A549 (cell line): ENCODE data around the gene PLEKHF1. TPM values are rescaled to one million over a fixed set of nuclear protein-coding genes. Genes with fewer than 3 reads are reported as not detected.

Source experiments
- ATAC-seq, 2 experiments: fragments of 200-7000 bp in 1 of 2; fragments of >200 bp in 1 of 2; cut with Nextera tagmentation in 1 of 2; cut with Tn5 transposase in 1 of 2; 3 replicates each; pipeline versions ENCODE4 v1.8.0 to v1.9.1; 2018 to 2020; ENCODE audit warnings: mild to moderate bottlenecking in 1 of 2, moderate library complexity in 1 of 2
- CTCF ChIA-PET: fragments of 300-600 bp; sonication (Branson Sonifier 250); formaldehyde crosslinking; extraction: SDS; loops from one replicate; lab custom pipeline; 2021; ENCODE audit warnings: antibody characterized with exemption, inconsistent platforms; lab: Yijun Ruan, JAX
- POLR2A ChIA-PET: fragments of 350-600 bp; formaldehyde crosslinking; extraction: SDS; loops from one replicate; lab custom pipeline; 2021; ENCODE audit warnings: antibody characterized with exemption, inconsistent platforms; lab: Yijun Ruan, JAX
- DNase-seq, 2 experiments: peaks; one replicate each; pipeline versions ENCODE4 v3.0.0 to v3.0.0-alpha.2; 2011 to 2016; ENCODE audit warnings: low read depth in 1 of 2, low spot score in 1 of 2
- FAIRE-seq: peaks from 2 replicates; lab custom pipeline; 2011; peaks lifted over from hg19 to GRCh38; lab: Jason Lieb, UNC
- H3K27ac ChIP-seq, 2 experiments: fragments of >200 bp; sonication (Bioruptor Twin); formaldehyde crosslinking; 3 replicates each; pipeline ENCODE4 v1.5.1; 2016 to 2017
- H3K4me1 ChIP-seq: fragments of >200 bp; sonication (Bioruptor Twin); formaldehyde crosslinking; 3 replicates; pipeline ENCODE4 v1.6.1; 2016
- H3K4me2 ChIP-seq: fragments of >200 bp; sonication (Bioruptor Twin); formaldehyde crosslinking; 3 replicates; pipeline ENCODE4 v1.6.1; 2016
- H3K4me3 ChIP-seq: fragments of >200 bp; sonication (Bioruptor Twin); formaldehyde crosslinking; 3 replicates; pipeline ENCODE4 v1.5.1; 2016
- H3K9me3 ChIP-seq: fragments of >200 bp; sonication (Bioruptor Twin); formaldehyde crosslinking; 3 replicates; pipeline ENCODE4 v1.6.1; 2016
- CBX2 ChIP-seq: fragments of 200-600 bp; sonication (generic); IDR thresholded peaks from 2 replicates; pipeline ENCODE4 v1.6.1; 2016; ENCODE audit warnings: low read depth, mild to moderate bottlenecking, borderline replicate concordance
- CBX8 ChIP-seq: fragments of 200-600 bp; sonication (generic); IDR thresholded peaks from 2 replicates; pipeline ENCODE4 v1.6.1; 2016
- CEBPB ChIP-seq, 2 experiments: fragments of >200 bp in 1 of 2; sonication (Bioruptor Twin) in 1 of 2; formaldehyde crosslinking in 1 of 2; IDR thresholded peaks; 2 replicates each; pipeline ENCODE4 v1.6.1; 2012 to 2016
- CHD2 ChIP-seq: fragments of 150-350 bp; IDR thresholded peaks from 2 replicates; pipeline ENCODE4 v1.6.1; 2014; ENCODE audit warnings: low read length; ENCODE audit not compliant: partially characterized antibody
- ESRRA ChIP-seq: fragments of 150-350 bp; IDR thresholded peaks from 2 replicates; pipeline ENCODE4 v1.6.1; 2014; ENCODE audit warnings: mild to moderate bottlenecking, low read length, borderline replicate concordance
- HDAC2 ChIP-seq: fragments of 200-600 bp; sonication (generic); IDR thresholded peaks from 2 replicates; pipeline ENCODE4 v1.6.1; 2016
- HEYL ChIP-seq: fragments of 250-450 bp; sonication (Bioruptor Pico); IDR thresholded peaks from 2 replicates; pipeline ENCODE4 v1.8.0; 2021; ENCODE audit warnings: mild to moderate bottlenecking, moderate library complexity
- HOXA7 ChIP-seq: fragments of 250-450 bp; sonication (Bioruptor Pico); IDR thresholded peaks from 2 replicates; pipeline ENCODE4 v1.5.0; 2020; ENCODE audit warnings: mild to moderate bottlenecking, moderate library complexity
- JUN ChIP-seq, 2 experiments: fragments of >200 bp; sonication (Bioruptor Twin); formaldehyde crosslinking; IDR thresholded peaks; 2 replicates in 1 of 2; 3 replicates in 1 of 2; pipeline ENCODE4 v1.6.1; 2016 to 2017
- JUNB ChIP-seq: fragments of >200 bp; sonication (Bioruptor Twin); formaldehyde crosslinking; IDR thresholded peaks from 2 replicates; pipeline ENCODE4 v1.6.1; 2016
- KDM5A ChIP-seq: fragments of 200-600 bp; sonication (generic); IDR thresholded peaks from 2 replicates; pipeline ENCODE4 v1.6.1; 2016; ENCODE audit warnings: antibody characterized with exemption, mild to moderate bottlenecking
- MAZ ChIP-seq: fragments of 150-350 bp; IDR thresholded peaks from 2 replicates; pipeline ENCODE4 v1.6.1; 2014; ENCODE audit warnings: antibody characterized with exemption, low read depth, low read length, borderline replicate concordance
- MYC ChIP-seq: IDR thresholded peaks from 2 replicates; pipeline ENCODE4 v1.6.1; 2012; ENCODE audit warnings: mild to moderate bottlenecking, inconsistent platforms, low read length, improper control_type of control experiment, borderline replicate concordance
- PHF8 ChIP-seq: fragments of 200-600 bp; sonication (generic); IDR thresholded peaks from 2 replicates; pipeline ENCODE4 v1.6.1; 2016; ENCODE audit warnings: low read depth, mild to moderate bottlenecking, antibody characterized with exemption, moderate library complexity, borderline replicate concordance
- POLR2AphosphoS2 ChIP-seq: conservative IDR thresholded peaks from 2 replicates; pipeline ENCODE4 v1.6.1; 2012; ENCODE audit warnings: low read length, improper control_type of control experiment, inconsistent platforms
- SMC3 ChIP-seq: fragments of >200 bp; sonication (Bioruptor Twin); formaldehyde crosslinking; IDR thresholded peaks from 3 replicates; pipeline ENCODE4 v1.6.1; 2018; ENCODE audit warnings: inconsistent platforms
- SREBF2 ChIP-seq: fragments of 450-650 bp; IDR thresholded peaks from 2 replicates; pipeline ENCODE4 v1.6.1; 2014; ENCODE audit warnings: mild to moderate bottlenecking, moderate library complexity
- ZC3H11A ChIP-seq: fragments of 450-650 bp; IDR thresholded peaks from 2 replicates; pipeline ENCODE4 v1.6.1; 2014; ENCODE audit warnings: antibody characterized with exemption, mild to moderate bottlenecking
- ZFP36 ChIP-seq: fragments of 450-650 bp; IDR thresholded peaks from 2 replicates; pipeline ENCODE4 v1.6.1; 2014; ENCODE audit warnings: borderline replicate concordance; ENCODE audit not compliant: partially characterized antibody
- WGBS: methylation state at CpG from one replicate; pipeline ENCODE4 v1.1.6; 2017; ENCODE audit errors: missing lambda C conversion rate; 5-methylcytosine and 5-hydroxymethylcytosine counted together
- polyA plus RNA-seq, 4 experiments: library from polyadenylated mRNA; depleted of rRNA in 3 of 4; stranded (reverse); fragments of >200 nt; fragmentation: RNase III in 1 of 4; extraction: RNeasy Plus Mini Kit Qiagen cat#74134 plus additional on column Dnase treatment in 1 of 4; gene quantifications; 2 replicates in 3 of 4; 3 replicates in 1 of 4; pipeline ENCODE4 v1.2.3, GENCODE V29; 2011 to 2017
- TF ChIP-seq, protein P1 (sequence below): fragments of 250-450 bp; sonication (Bioruptor Pico); IDR thresholded peaks from 2 replicates; pipeline ENCODE4 v1.5.0; 2021; ENCODE audit warnings: mild to moderate bottlenecking, moderate library complexity, borderline replicate concordance
- TF ChIP-seq, protein P2 (sequence below): fragments of >200 bp; sonication (Bioruptor Twin); formaldehyde crosslinking; IDR thresholded peaks from 2 replicates; pipeline ENCODE4 v1.6.1; 2016
- TF ChIP-seq, protein P3 (sequence below): fragments of >200 bp; sonication (Bioruptor Twin); formaldehyde crosslinking; IDR thresholded peaks from 3 replicates; pipeline ENCODE4 v1.6.1; 2016
- TF ChIP-seq, protein P4 (sequence below): fragments of >200 bp; sonication (Bioruptor Twin); formaldehyde crosslinking; IDR thresholded peaks from 3 replicates; pipeline ENCODE4 v1.5.1; 2016

The PLEKHF1 gene
- polyA plus RNA-seq, 2 of the 4 experiments (the other 2 are of a cell fraction) = 2.1 to 4.1 TPM

DNA sequence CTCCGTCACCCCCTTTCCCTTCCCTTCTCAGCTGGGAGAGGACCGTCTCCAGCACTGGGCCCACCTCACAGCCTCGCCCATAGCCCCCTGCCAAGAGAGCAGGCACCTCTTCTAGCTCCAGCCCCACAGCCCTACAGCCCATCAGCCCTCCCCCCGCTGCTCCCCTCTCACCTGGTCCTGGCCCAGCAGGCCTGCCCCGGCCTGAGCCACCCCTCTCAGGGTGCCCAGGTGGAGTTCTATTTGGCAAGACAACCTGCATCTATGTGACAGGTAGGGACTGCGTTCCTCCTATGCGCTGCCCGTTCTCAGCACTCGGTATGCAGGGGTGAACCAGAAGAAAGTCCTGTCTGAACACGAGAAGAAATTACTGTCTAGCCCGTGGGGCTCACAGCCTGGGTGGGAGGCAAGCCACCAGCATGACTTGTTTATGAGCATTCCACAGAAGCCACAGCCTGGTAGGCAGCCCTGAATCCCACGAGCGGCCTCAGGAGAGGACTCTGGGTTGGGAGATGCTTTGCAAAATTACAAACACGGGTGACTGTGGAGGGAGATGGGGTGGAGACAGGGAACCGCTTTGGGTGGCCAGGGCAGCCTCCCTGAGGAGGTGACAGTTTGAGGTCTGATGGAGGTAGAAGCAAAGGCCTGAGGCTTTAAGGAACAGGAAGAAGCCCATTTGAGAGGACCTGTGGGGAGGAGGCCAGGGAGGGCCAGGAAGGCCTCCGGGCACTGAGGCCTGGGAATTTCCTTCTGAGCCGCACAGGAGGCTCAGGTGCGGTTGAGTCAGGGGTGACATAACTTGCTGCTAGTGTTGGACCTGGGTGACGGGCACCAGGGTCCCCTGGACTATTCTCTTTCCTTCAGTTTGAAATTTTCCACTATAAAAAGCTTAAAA is 1.2 kb upstream of the PLEKHF1 start:
- ATAC-seq = no peak
- 89% methylated on average over 18 of the region's 19 CpGs for WGBS
- ChIA-PET CTCF (interaction anchor here (0.8 to 8.5 kb wide), 8 partner anchors 8 to 1018 kb away, joined by 3 to 122 read pairs (median 4); partner anchors contain the start of genes C19orf12 and POP4), POLR2A (interaction anchor here (1.8 to 5.3 kb wide), 3 partner anchors 52 to 58 kb away, joined by 11 to 51 read pairs (median 13); partner anchors contain the start of genes C19orf12 and POP4)
- DNase-seq = no peak
- TF ChIP-seq JUNB (no peak), HDAC2 (no peak), CBX2 (no peak), POLR2AphosphoS2 (no peak), KDM5A (no peak), CBX8 (no peak), ESRRA (no peak), ZC3H11A (no peak), ZFP36 (no peak), HEYL (CRISPR knock-in tag) (no peak), JUN (IDR thresholded peaks at IDR 0.05) (no peak), CHD2 (no peak), MYC (no peak), HOXA7 (CRISPR knock-in tag) (no peak)
- TF ChIP-seq, protein P1, sequence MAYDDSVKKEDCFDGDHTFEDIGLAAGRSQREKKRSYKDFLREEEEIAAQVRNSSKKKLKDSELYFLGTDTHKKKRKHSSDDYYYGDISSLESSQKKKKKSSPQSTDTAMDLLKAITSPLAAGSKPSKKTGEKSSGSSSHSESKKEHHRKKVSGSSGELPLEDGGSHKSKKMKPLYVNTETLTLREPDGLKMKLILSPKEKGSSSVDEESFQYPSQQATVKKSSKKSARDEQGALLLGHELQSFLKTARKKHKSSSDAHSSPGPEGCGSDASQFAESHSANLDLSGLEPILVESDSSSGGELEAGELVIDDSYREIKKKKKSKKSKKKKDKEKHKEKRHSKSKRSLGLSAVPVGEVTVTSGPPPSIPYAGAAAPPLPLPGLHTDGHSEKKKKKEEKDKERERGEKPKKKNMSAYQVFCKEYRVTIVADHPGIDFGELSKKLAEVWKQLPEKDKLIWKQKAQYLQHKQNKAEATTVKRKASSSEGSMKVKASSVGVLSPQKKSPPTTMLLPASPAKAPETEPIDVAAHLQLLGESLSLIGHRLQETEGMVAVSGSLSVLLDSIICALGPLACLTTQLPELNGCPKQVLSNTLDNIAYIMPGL (CRISPR knock-in tag) = no peak
- TF ChIP-seq, protein P2, sequence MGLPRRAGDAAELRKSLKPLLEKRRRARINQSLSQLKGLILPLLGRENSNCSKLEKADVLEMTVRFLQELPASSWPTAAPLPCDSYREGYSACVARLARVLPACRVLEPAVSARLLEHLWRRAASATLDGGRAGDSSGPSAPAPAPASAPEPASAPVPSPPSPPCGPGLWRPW = no peak
- TF ChIP-seq, protein P3, sequence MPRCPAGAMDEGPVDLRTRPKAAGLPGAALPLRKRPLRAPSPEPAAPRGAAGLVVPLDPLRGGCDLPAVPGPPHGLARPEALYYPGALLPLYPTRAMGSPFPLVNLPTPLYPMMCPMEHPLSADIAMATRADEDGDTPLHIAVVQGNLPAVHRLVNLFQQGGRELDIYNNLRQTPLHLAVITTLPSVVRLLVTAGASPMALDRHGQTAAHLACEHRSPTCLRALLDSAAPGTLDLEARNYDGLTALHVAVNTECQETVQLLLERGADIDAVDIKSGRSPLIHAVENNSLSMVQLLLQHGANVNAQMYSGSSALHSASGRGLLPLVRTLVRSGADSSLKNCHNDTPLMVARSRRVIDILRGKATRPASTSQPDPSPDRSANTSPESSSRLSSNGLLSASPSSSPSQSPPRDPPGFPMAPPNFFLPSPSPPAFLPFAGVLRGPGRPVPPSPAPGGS = no peak
- Histone ChIP-seq H3K9me3 (no peaks in the 10 kb centered on the region), H3K4me3 (no peak overlapping the region), H3K4me2 (peak overlapping the region; percentile 99), H3K4me1 (peaks cover 19% of the 10 kb centered on the region), H3K27ac (peak overlapping the region in 1 of 2 experiments; percentile 86; a peak in 2 of 6 replicates)
- FAIRE-seq = no peak

DNA sequence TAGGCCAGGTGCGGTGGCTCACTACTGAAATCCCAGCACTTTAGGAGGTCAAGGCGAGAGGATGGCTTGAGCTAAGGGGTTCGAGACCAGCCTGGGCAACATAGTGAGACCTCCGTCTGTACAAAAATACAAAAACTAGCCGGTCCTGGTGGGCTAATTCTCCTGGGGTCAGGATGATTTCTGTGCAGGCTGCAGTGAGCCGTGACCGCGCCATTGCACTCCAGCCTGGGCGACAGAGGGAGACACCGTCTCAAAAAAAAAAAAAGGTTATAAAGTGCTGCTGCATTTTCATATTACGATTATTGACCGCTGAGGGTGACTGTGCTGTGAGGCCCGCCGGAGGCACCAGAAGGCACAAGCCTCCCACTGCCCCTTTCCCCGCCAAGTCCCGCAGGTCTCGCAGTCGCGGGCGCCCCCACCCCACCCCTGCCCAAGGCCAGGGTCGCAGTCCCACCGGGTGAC is 477 bp upstream of the PLEKHF1 start:
- peak overlapping the region; percentile 99 for H3K4me2 ChIP-seq
- ChIA-PET CTCF (interaction anchor here (0.7 to 8.5 kb wide), 8 partner anchors 13 to 210 kb away, joined by 3 to 122 read pairs (median 4); partner anchors contain the start of genes C19orf12 and POP4), POLR2A (interaction anchor here (0.9 to 5.3 kb wide), 4 partner anchors 17 to 59 kb away, joined by 3 to 51 read pairs (median 8); partner anchors contain the start of genes C19orf12 and POP4)
- H3K4me3 ChIP-seq = peak overlapping the region; percentile 82
- DNase-seq = no peak
- no peaks in the 10 kb centered on the region for H3K9me3 ChIP-seq
- H3K4me1 ChIP-seq = peaks cover 19% of the 10 kb centered on the region
- peak; percentile 32 to 57 for ATAC-seq
- TF ChIP-seq SMC3 (peak; percentile 7; the same call in 1 of the 3 replicates), CEBPB (IDR thresholded peaks at IDR 0.05) (no peak), PHF8 (0 out of 2 replicates have a peak, but pooled peaks have one; percentile 11), MAZ (no peak), SREBF2 (no peak), JUN (IDR thresholded peaks at IDR 0.05) (no peak), POLR2AphosphoS2 (no peak), HDAC2 (no peak), KDM5A (no peak)
- TF ChIP-seq, protein P4, sequence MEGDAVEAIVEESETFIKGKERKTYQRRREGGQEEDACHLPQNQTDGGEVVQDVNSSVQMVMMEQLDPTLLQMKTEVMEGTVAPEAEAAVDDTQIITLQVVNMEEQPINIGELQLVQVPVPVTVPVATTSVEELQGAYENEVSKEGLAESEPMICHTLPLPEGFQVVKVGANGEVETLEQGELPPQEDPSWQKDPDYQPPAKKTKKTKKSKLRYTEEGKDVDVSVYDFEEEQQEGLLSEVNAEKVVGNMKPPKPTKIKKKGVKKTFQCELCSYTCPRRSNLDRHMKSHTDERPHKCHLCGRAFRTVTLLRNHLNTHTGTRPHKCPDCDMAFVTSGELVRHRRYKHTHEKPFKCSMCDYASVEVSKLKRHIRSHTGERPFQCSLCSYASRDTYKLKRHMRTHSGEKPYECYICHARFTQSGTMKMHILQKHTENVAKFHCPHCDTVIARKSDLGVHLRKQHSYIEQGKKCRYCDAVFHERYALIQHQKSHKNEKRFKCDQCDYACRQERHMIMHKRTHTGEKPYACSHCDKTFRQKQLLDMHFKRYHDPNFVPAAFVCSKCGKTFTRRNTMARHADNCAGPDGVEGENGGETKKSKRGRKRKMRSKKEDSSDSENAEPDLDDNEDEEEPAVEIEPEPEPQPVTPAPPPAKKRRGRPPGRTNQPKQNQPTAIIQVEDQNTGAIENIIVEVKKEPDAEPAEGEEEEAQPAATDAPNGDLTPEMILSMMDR = peak; percentile 26; the same call in 2 of the 3 replicates
- 41% methylated on average over 20 of the region's 22 CpGs for whole genome bisulfite sequencing
- no peak for FAIRE-seq
- H3K27ac ChIP-seq = peak overlapping the region; percentile 74 to 86
